ENCODE data around the gene TRAT1.

The TRAT1 gene

GRCh38 chr3:108822123-108822897, at the start of gene TRAT1:
Gene TRAT1 (plus strand): TSS chr3:108822786. CDS start chr3:108822928, 142 bp downstream.
- no peak for TF ChIP-seq CTCF (IDR thresholded peaks at IDR 0.05; ENCODE audit: insufficient read depth, low read depth, low read length, missing control alignments)
- DNase-seq (ENCODE audit: low read depth), result no peak
- no peak within 1 kb of the TSS for H3K4me3 ChIP-seq (ENCODE audit: low read length)

GRCh38 chr3:108775649-108776048, 46.9 kb upstream of the TRAT1 start:
- DNase-seq (ENCODE audit: low read depth), result no peak
- H3K4me3 ChIP-seq (ENCODE audit: low read length), result no peak overlapping the region
- no peak for TF ChIP-seq CTCF (IDR thresholded peaks at IDR 0.05; ENCODE audit: insufficient read depth, low read depth, low read length, missing control alignments)

GRCh38 chr3:108779496-108779895, 43.1 kb upstream of the TRAT1 start:
- DNase-seq (ENCODE audit: low read depth), result no peak
- H3K4me3 ChIP-seq (ENCODE audit: low read length), result no peak overlapping the region
- no peak for TF ChIP-seq CTCF (IDR thresholded peaks at IDR 0.05; ENCODE audit: insufficient read depth, low read depth, low read length, missing control alignments)

GRCh38 chr3:108780235-108780634, 42.4 kb upstream of the TRAT1 start:
- DNase-seq (ENCODE audit: low read depth), result no peak
- no peak overlapping the region for H3K4me3 ChIP-seq (ENCODE audit: low read length)
- no peak for TF ChIP-seq CTCF (IDR thresholded peaks at IDR 0.05; ENCODE audit: insufficient read depth, low read depth, low read length, missing control alignments)

GRCh38 chr3:108791473-108791872, 31.1 kb upstream of the TRAT1 start:
- no peak overlapping the region for H3K4me3 ChIP-seq (ENCODE audit: low read length)
- no peak for DNase-seq (ENCODE audit: low read depth)
- TF ChIP-seq CTCF (IDR thresholded peaks at IDR 0.05; ENCODE audit: insufficient read depth, low read depth, low read length, missing control alignments), result no peak

GRCh38 chr3:108804437-108804836, 18.1 kb upstream of the TRAT1 start:
- no peak overlapping the region for H3K4me3 ChIP-seq (ENCODE audit: low read length)
- DNase-seq (ENCODE audit: low read depth), result peak; percentile 9
- no peak for TF ChIP-seq CTCF (IDR thresholded peaks at IDR 0.05; ENCODE audit: insufficient read depth, low read depth, low read length, missing control alignments)

GRCh38 chr3:108804966-108805365, 17.6 kb upstream of the TRAT1 start:
- no peak overlapping the region for H3K4me3 ChIP-seq (ENCODE audit: low read length)
- no peak for TF ChIP-seq CTCF (IDR thresholded peaks at IDR 0.05; ENCODE audit: insufficient read depth, low read depth, low read length, missing control alignments)
- DNase-seq (ENCODE audit: low read depth), result no peak
